ENCODE measurements around the gene C5orf47. TPM values are rescaled to one million over a fixed set of nuclear protein-coding genes. Genes with fewer than 3 reads are reported as not detected.
"Not testable (repeated sequence)": the region's sequence is repeated elsewhere in the genome, so short reads cannot be mapped to it uniquely, and the experiment has no call there.

Gene C5orf47
- total and polyA plus RNA-seq, 5 donors from 2014 or later, result not detected

DNA sequence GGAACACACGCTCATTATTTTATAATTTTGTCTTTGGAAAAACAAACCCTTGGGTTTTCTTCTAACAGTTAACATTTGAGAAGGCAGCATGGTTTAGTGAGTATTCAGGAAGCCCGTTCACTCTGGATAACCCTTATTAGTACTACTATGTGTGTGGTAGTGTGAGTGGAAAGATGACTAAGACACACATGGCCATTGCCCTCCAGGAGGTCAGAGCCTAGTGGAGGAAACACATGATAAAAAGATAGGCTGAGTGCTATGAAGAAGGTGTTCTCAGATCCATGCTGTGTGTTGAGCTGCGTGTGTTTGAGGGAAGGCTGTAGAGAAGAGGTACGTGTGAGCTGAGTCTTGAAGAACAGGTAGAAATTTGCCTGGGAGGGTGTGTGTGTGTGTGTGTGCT, 8.4 kb downstream of the C5orf47 start:
- H3K27ac Mint-ChIP-seq, result no peak overlapping the region
- no peaks in the 10 kb centered on the region for H3K4me1 Mint-ChIP-seq
- Histone ChIP-seq H3K9me3 (ENCODE audit: control insufficient read depth in 2 of 2, low read length in 2 of 2) (no peaks in the 10 kb centered on the region), H3K4me1 (ENCODE audit: control insufficient read depth, insufficient read depth, low read length, poor library complexity, severe bottlenecking) (no peaks in the 10 kb centered on the region), H3K4me3 (ENCODE audit: low read depth, low read length) (no peak overlapping the region), H3K27ac (ENCODE audit: insufficient read depth, low read length, poor library complexity, severe bottlenecking) (no peak overlapping the region), H3K36me3 (ENCODE audit: control insufficient read depth, insufficient read depth, low read length) (no peaks in the 10 kb centered on the region), H3K27me3 (ENCODE audit: control insufficient read depth, insufficient read depth, low read length) (peaks cover 11% of the 10 kb centered on the region)
- H3K9me3 Mint-ChIP-seq, result peaks cover 0 to 5% (median 0%) of the 10 kb centered on the region in 7 donors
- no peak for DNase-seq
- no peaks in the 10 kb centered on the region for H3K36me3 Mint-ChIP-seq
- peaks cover 26% of the 10 kb centered on the region for H3K27me3 Mint-ChIP-seq
- ATAC-seq (ENCODE audit: low read depth in 2 of 2), result no peak
- H3K4me3 Mint-ChIP-seq, result no peak overlapping the region

DNA sequence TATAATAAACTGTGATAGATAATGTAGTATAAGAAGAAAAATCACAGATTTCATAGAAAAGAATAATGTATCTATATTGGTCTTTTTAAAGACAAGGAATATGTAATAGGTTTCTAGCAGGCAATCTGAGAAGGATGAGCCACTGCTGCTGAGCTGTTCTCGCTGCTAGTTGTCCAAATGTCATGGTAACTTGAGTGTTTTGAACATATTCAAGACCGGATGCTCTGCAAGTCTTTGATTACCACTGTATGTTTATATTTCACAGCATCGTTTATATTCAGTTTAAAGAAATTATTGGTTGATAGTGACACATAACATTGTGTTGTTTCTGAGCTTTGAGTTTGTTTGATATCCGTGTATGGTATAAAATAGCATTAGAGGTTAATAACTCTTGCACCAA, 9.6 kb downstream of the C5orf47 start:
- H3K36me3 ChIP-seq (ENCODE audit: control insufficient read depth, insufficient read depth, low read length), result no peaks in the 10 kb centered on the region
- H3K27me3 Mint-ChIP-seq, result peaks cover 33% of the 10 kb centered on the region
- H3K9me3 ChIP-seq (ENCODE audit: control insufficient read depth in 2 of 2, low read length in 2 of 2), result no peaks in the 10 kb centered on the region
- H3K4me1 ChIP-seq (ENCODE audit: control insufficient read depth, insufficient read depth, low read length, poor library complexity, severe bottlenecking), result no peaks in the 10 kb centered on the region
- no peaks in the 10 kb centered on the region for H3K36me3 Mint-ChIP-seq
- H3K4me1 Mint-ChIP-seq, result no peaks in the 10 kb centered on the region
- no peak overlapping the region for H3K27ac Mint-ChIP-seq
- peaks cover 13% of the 10 kb centered on the region for H3K27me3 ChIP-seq (ENCODE audit: control insufficient read depth, insufficient read depth, low read length)
- H3K27ac ChIP-seq (ENCODE audit: insufficient read depth, low read length, poor library complexity, severe bottlenecking), result no peak overlapping the region
- H3K4me3 ChIP-seq (ENCODE audit: low read depth, low read length), result no peak overlapping the region
- ATAC-seq (ENCODE audit: low read depth in 2 of 2) (no peak), DNase-seq (no peak)
- no peak overlapping the region for H3K4me3 Mint-ChIP-seq
- H3K9me3 Mint-ChIP-seq, result peaks cover 0 to 5% (median 0%) of the 10 kb centered on the region in 7 donors

- Mint-ChIP-seq H3K4me3 (no peak overlapping the region), H3K36me3 (no peaks in the 10 kb centered on the region), H3K9me3 (peaks cover 0 to 5% (median 0%) of the 10 kb centered on the region in 7 donors), H3K4me1 (no peaks in the 10 kb centered on the region), H3K27ac (no peak overlapping the region), H3K27me3 (peaks cover 33% of the 10 kb centered on the region)
- DNase-seq (no peak), ATAC-seq (ENCODE audit: low read depth in 2 of 2) (no peak)
- Histone ChIP-seq H3K27me3 (ENCODE audit: control insufficient read depth, insufficient read depth, low read length) (peaks cover 21% of the 10 kb centered on the region), H3K36me3 (ENCODE audit: control insufficient read depth, insufficient read depth, low read length) (no peaks in the 10 kb centered on the region), H3K4me3 (ENCODE audit: low read depth, low read length) (no peak overlapping the region), H3K9me3 (ENCODE audit: control insufficient read depth in 2 of 2, low read length in 2 of 2) (no peaks in the 10 kb centered on the region), H3K4me1 (ENCODE audit: control insufficient read depth, insufficient read depth, low read length, poor library complexity, severe bottlenecking) (no peaks in the 10 kb centered on the region), H3K27ac (ENCODE audit: insufficient read depth, low read length, poor library complexity, severe bottlenecking) (no peak overlapping the region)
Measured at GRCh38 chr5:174000076-174000475, 11.1 kb downstream of the C5orf47 start.

DNA sequence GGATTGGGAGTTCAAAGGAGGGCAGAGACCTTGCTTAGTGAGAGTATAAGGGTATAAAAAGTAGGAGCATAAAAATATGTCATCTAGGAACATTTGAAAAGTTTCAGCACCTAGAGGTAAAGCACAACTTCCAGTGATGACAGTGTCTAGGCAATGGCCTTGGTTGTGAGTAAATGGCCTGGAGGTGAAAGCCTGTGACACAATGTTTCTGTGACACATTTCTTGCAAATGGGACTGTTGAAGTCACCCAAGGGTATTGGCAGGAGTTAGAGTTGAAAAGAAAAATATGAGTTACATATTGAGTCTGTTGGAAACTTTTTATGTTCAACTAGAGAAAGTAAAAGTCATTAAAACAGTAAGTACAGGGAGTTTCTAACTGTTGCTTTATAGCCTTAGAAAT, 14.8 kb downstream of the C5orf47 start:
- Mint-ChIP-seq H3K27ac (no peak overlapping the region), H3K27me3 (peaks cover 22% of the 10 kb centered on the region), H3K36me3 (no peaks in the 10 kb centered on the region), H3K4me1 (no peaks in the 10 kb centered on the region), H3K9me3 (peaks cover 0 to 5% (median 0%) of the 10 kb centered on the region in 7 donors), H3K4me3 (no peak overlapping the region)
- Histone ChIP-seq H3K27ac (ENCODE audit: insufficient read depth, low read length, poor library complexity, severe bottlenecking) (no peak overlapping the region), H3K9me3 (ENCODE audit: control insufficient read depth in 2 of 2, low read length in 2 of 2) (no peaks in the 10 kb centered on the region), H3K4me3 (ENCODE audit: low read depth, low read length) (no peak overlapping the region), H3K27me3 (ENCODE audit: control insufficient read depth, insufficient read depth, low read length) (peaks cover 15% of the 10 kb centered on the region), H3K36me3 (ENCODE audit: control insufficient read depth, insufficient read depth, low read length) (no peaks in the 10 kb centered on the region), H3K4me1 (ENCODE audit: control insufficient read depth, insufficient read depth, low read length, poor library complexity, severe bottlenecking) (no peaks in the 10 kb centered on the region)
- ATAC-seq (ENCODE audit: low read depth in 2 of 2) (no peak), DNase-seq (no peak)

DNA sequence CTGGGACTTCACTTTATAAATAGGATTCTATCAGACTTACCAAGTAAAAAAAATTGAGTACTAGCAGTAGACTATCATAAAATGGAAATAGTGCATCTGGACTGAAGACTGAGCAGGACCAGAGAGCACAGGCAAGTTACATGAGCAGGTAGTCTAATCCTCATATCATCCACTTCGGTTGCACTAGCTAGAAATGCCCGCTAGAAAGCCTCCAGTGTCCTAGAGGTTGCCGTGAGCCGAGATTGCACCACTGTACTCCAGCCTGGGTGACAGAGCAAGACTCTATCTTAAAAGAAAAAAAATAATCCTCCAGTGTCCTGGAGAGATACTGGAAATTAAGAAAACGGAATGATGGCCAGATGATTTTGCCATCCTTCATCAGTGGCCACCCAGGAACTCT, 20.0 kb downstream of the C5orf47 start:
- no peaks in the 10 kb centered on the region for H3K4me1 Mint-ChIP-seq
- no peaks in the 10 kb centered on the region for H3K36me3 Mint-ChIP-seq
- Histone ChIP-seq H3K27me3 (ENCODE audit: control insufficient read depth, insufficient read depth, low read length) (peaks cover 6% of the 10 kb centered on the region), H3K9me3 (ENCODE audit: control insufficient read depth in 2 of 2, low read length in 2 of 2) (no peaks in the 10 kb centered on the region), H3K36me3 (ENCODE audit: control insufficient read depth, insufficient read depth, low read length) (no peaks in the 10 kb centered on the region), H3K4me3 (ENCODE audit: low read depth, low read length) (no peak overlapping the region), H3K4me1 (ENCODE audit: control insufficient read depth, insufficient read depth, low read length, poor library complexity, severe bottlenecking) (no peaks in the 10 kb centered on the region), H3K27ac (ENCODE audit: insufficient read depth, low read length, poor library complexity, severe bottlenecking) (no peak overlapping the region)
- no peak for ATAC-seq (ENCODE audit: low read depth in 2 of 2)
- H3K27ac Mint-ChIP-seq, result no peak overlapping the region
- no peak for DNase-seq
- H3K27me3 Mint-ChIP-seq, result peaks cover 17% of the 10 kb centered on the region
- peaks cover 0 to 1% (median 0%) of the 10 kb centered on the region in 7 donors for H3K9me3 Mint-ChIP-seq
- H3K4me3 Mint-ChIP-seq, result no peak overlapping the region

DNA sequence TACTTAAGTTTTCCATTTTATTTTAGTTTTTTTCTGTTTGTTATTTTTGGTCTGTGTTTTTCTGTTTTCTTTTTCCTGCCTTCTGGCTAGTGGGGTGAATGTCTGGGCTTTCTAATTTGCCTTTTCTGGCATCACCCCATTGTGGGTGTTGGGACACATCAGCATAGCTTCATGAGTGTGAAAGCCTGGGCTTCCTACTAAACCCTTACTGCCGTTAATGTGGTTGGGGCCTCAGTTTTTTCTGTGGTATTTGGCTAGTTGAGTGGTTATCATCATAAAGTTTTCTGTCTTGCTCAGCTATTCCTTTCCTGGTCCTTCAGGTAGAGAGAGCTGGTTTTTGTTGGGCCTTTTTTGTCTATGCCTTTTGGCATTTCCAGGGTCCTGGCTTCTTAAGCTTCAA, 21.4 kb downstream of the C5orf47 start:
- H3K4me1 ChIP-seq (ENCODE audit: control insufficient read depth, insufficient read depth, low read length, poor library complexity, severe bottlenecking), result no peaks in the 10 kb centered on the region
- no peak overlapping the region for H3K4me3 ChIP-seq (ENCODE audit: low read depth, low read length)
- no peaks in the 10 kb centered on the region for H3K36me3 Mint-ChIP-seq
- no peak overlapping the region for H3K27ac ChIP-seq (ENCODE audit: insufficient read depth, low read length, poor library complexity, severe bottlenecking)
- ATAC-seq (ENCODE audit: low read depth in 2 of 2) (no peak), DNase-seq (no peak)
- H3K4me3 Mint-ChIP-seq, result no peak overlapping the region
- H3K36me3 ChIP-seq (ENCODE audit: control insufficient read depth, insufficient read depth, low read length), result no peaks in the 10 kb centered on the region
- no peaks in the 10 kb centered on the region for H3K27me3 ChIP-seq (ENCODE audit: control insufficient read depth, insufficient read depth, low read length)
- H3K9me3 Mint-ChIP-seq, result peaks cover 0 to 1% (median 0%) of the 10 kb centered on the region in 7 donors
- H3K9me3 ChIP-seq (ENCODE audit: control insufficient read depth in 2 of 2, low read length in 2 of 2), result no peaks in the 10 kb centered on the region
- H3K27ac Mint-ChIP-seq, result no peak overlapping the region
- no peaks in the 10 kb centered on the region for H3K4me1 Mint-ChIP-seq
- H3K27me3 Mint-ChIP-seq, result peaks cover 17% of the 10 kb centered on the region

GRCh38 chr5:174011441-174011840, 22.5 kb downstream of the C5orf47 start:
- Mint-ChIP-seq H3K27ac (no peak overlapping the region), H3K9me3 (peaks cover 0 to 1% (median 0%) of the 10 kb centered on the region in 7 donors), H3K4me1 (no peaks in the 10 kb centered on the region), H3K36me3 (no peaks in the 10 kb centered on the region), H3K27me3 (peaks cover 13% of the 10 kb centered on the region), H3K4me3 (no peak overlapping the region)
- Histone ChIP-seq H3K9me3 (ENCODE audit: control insufficient read depth in 2 of 2, low read length in 2 of 2) (no peaks in the 10 kb centered on the region), H3K36me3 (ENCODE audit: control insufficient read depth, insufficient read depth, low read length) (no peaks in the 10 kb centered on the region), H3K27me3 (ENCODE audit: control insufficient read depth, insufficient read depth, low read length) (no peaks in the 10 kb centered on the region), H3K4me1 (ENCODE audit: control insufficient read depth, insufficient read depth, low read length, poor library complexity, severe bottlenecking) (no peaks in the 10 kb centered on the region), H3K27ac (ENCODE audit: insufficient read depth, low read length, poor library complexity, severe bottlenecking) (no peak overlapping the region), H3K4me3 (ENCODE audit: low read depth, low read length) (no peak overlapping the region)
- no peak for DNase-seq
- ATAC-seq (ENCODE audit: low read depth in 2 of 2), result no peak

DNA sequence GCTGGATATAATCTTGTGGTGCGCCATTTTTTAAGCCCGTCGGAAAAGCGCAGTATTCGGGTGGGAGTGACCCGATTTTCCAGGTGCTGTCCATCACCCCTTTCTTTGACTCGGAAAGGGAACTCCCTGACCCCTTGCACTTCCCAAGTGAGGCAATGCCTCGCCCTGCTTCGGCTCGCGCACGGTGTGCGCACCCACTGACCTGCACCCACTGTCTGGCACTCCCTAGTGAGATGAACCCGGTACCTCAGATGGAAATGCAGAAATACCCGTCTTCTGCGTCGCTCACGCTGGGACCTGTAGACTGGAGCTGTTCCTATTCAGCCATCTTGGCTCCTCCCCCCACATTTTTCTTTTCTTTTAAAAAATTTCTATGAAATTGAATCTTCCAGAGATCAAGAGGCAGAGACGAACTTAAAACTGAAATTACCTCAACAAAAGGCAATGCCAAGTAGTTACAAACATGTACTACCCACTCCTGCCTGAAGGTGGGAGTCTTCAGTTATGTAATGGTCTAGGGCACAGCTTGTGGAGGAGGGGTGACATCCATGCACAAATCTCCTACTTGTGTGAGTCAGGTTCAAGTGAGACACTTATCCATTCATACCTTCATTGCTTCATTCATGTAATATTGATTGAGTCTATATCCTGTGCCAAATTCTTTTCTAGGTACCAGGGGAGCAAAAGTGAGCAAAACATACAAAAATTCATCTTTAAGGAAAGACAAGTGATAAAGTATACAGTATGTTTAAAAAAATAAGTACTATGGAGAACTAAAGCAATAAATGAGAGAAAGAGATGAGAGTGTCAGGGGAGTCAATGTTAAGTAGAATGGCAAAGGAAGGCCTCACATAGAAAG, 31.3 kb downstream of the C5orf47 start:
- not testable (repeated sequence) for H3K4me3 Mint-ChIP-seq; H3K27ac ChIP-seq (ENCODE audit: insufficient read depth, low read length, poor library complexity, severe bottlenecking); H3K27me3 ChIP-seq (ENCODE audit: control insufficient read depth, insufficient read depth, low read length); H3K4me1 Mint-ChIP-seq; H3K27ac Mint-ChIP-seq; H3K36me3 ChIP-seq (ENCODE audit: control insufficient read depth, insufficient read depth, low read length); H3K4me3 ChIP-seq (ENCODE audit: low read depth, low read length); H3K9me3 Mint-ChIP-seq; H3K4me1 ChIP-seq (ENCODE audit: control insufficient read depth, insufficient read depth, low read length, poor library complexity, severe bottlenecking); ATAC-seq (ENCODE audit: low read depth in 2 of 2); H3K36me3 Mint-ChIP-seq; H3K9me3 ChIP-seq (ENCODE audit: control insufficient read depth in 2 of 2, low read length in 2 of 2)
- peaks cover 23% of the 10 kb centered on the region for H3K27me3 Mint-ChIP-seq
- DNase-seq, result peak in 1 of 3 donors; percentile 40

All from CD4-positive, CD25-positive, alpha-beta regulatory T cell (primary cell).